H1 (cell line): ENCODE results near the gene BLCAP.

Experiments
- CEBPB ChIP-seq: IDR thresholded peaks from 2 replicates; pipeline ENCODE4 v1.6.1; 2012; ENCODE audit warnings: low read depth, low read length
- CTCF ChIP-seq, 3 experiments: IDR thresholded peaks; 1 replicate in 2 of 3; 2 replicates in 1 of 3; pipeline versions ENCODE4 v1.5.1 to v1.6.1; 2011; ENCODE audit warnings: low read length in 3 of 3, mild to moderate bottlenecking in 3 of 3, inconsistent platforms in 2 of 3, low read depth in 1 of 3, moderate library complexity in 1 of 3; ENCODE audit not compliant: insufficient read depth in 1 of 3; ENCODE audit errors: control extremely low read depth in 1 of 3
- EZH2 ChIP-seq: fragments of 200-600 bp; sonication (generic); IDR thresholded peaks from 2 replicates; pipeline ENCODE4 v1.7.1; 2012; ENCODE audit warnings: low read depth, mild to moderate bottlenecking, moderate library complexity, low read length, inconsistent platforms; ENCODE audit not compliant: severe bottlenecking
- MAX ChIP-seq: IDR thresholded peaks from 2 replicates; pipeline ENCODE4 v1.6.1; 2012; ENCODE audit warnings: inconsistent platforms
- POLR2A ChIP-seq, 2 experiments: IDR thresholded peaks; 1 replicate in 1 of 2; 2 replicates in 1 of 2; pipeline ENCODE4 v1.6.1; 2011; ENCODE audit warnings: low read depth in 2 of 2, low read length in 2 of 2, mild to moderate bottlenecking in 2 of 2; ENCODE audit errors: control extremely low read depth in 1 of 2
- POLR2AphosphoS5 ChIP-seq: IDR thresholded peaks from 2 replicates; pipeline ENCODE4 v1.6.1; 2011; ENCODE audit warnings: low read depth, low read length
- SP4 ChIP-seq: IDR thresholded peaks from 2 replicates; pipeline ENCODE4 v1.6.1; 2012; ENCODE audit warnings: low read length, inconsistent platforms
- TBP ChIP-seq: IDR thresholded peaks from 2 replicates; pipeline ENCODE4 v1.6.1; 2011; ENCODE audit warnings: low read depth, low read length, improper control_type of control experiment
- USF2 ChIP-seq: IDR thresholded peaks from 2 replicates; pipeline ENCODE4 v1.6.1; 2011; ENCODE audit warnings: low read length, improper control_type of control experiment

- TF ChIP-seq SP4 (no peak), MAX (no peak), TBP (no peak), EZH2 (no peak), CEBPB (no peak), POLR2AphosphoS5 (no peak), POLR2A (IDR thresholded peaks at IDR 0.05; ENCODE audit: control extremely low read depth in 1 of 2, low read depth in 2 of 2, low read length in 2 of 2) (no peak), CTCF (IDR thresholded peaks at IDR 0.05; ENCODE audit: control extremely low read depth in 1 of 3, insufficient read depth in 1 of 3, low read depth in 1 of 3, low read length in 3 of 3) (no peak), USF2 (no peak)
Measured at GRCh38 chr20:37560629-37561028, 33.0 kb upstream of the BLCAP start.
